PFSK-1 (cell line): ENCODE results near the gene DZIP3. TPM values are rescaled to one million over a fixed set of nuclear protein-coding genes. Genes with fewer than 3 reads are reported as not detected.

Experiments used
- FOXP2 ChIP-seq: optimal IDR thresholded peaks from 2 replicates; pipeline ENCODE3; 2011; ENCODE audit warnings: borderline replicate concordance, control low read depth, inconsistent platforms; ENCODE audit not compliant: insufficient read depth; ENCODE audit errors: extremely low read length, extremely low read depth
- POLR2AphosphoS5 ChIP-seq: IDR thresholded peaks from 2 replicates; pipeline ENCODE4 v1.6.1; 2012; ENCODE audit warnings: low read depth, mild to moderate bottlenecking, control low read depth, low read length, moderate library complexity
- REST ChIP-seq, 2 experiments: IDR thresholded peaks; 2 replicates each; pipeline versions ENCODE4 v1.6.1 to v1.8.0; 2011 to 2012; ENCODE audit warnings: low read depth in 2 of 2, low read length in 2 of 2, control low read depth in 1 of 2, inconsistent platforms in 1 of 2, mild to moderate bottlenecking in 1 of 2, moderate library complexity in 1 of 2; ENCODE audit not compliant: insufficient read depth in 1 of 2
- SIN3A ChIP-seq: IDR thresholded peaks from 2 replicates; pipeline ENCODE4 v1.6.1; 2012; ENCODE audit warnings: mild to moderate bottlenecking, low read length, moderate library complexity, borderline replicate concordance; ENCODE audit not compliant: insufficient read depth
- TAF1 ChIP-seq: IDR thresholded peaks from 2 replicates; pipeline ENCODE4 v1.6.1; 2012; ENCODE audit warnings: low read length, control low read depth, borderline replicate concordance; ENCODE audit not compliant: insufficient read depth
- polyA plus RNA-seq: library from polyadenylated mRNA; unstranded; fragments of >200 nt; gene quantifications from one replicate; pipeline ENCODE4 v1.2.1, GENCODE V29; 2012; ENCODE audit warnings: low read depth, missing spikeins; ENCODE audit not compliant: insufficient read length

Gene DZIP3
- polyA plus RNA-seq = 0.80 TPM

DNA sequence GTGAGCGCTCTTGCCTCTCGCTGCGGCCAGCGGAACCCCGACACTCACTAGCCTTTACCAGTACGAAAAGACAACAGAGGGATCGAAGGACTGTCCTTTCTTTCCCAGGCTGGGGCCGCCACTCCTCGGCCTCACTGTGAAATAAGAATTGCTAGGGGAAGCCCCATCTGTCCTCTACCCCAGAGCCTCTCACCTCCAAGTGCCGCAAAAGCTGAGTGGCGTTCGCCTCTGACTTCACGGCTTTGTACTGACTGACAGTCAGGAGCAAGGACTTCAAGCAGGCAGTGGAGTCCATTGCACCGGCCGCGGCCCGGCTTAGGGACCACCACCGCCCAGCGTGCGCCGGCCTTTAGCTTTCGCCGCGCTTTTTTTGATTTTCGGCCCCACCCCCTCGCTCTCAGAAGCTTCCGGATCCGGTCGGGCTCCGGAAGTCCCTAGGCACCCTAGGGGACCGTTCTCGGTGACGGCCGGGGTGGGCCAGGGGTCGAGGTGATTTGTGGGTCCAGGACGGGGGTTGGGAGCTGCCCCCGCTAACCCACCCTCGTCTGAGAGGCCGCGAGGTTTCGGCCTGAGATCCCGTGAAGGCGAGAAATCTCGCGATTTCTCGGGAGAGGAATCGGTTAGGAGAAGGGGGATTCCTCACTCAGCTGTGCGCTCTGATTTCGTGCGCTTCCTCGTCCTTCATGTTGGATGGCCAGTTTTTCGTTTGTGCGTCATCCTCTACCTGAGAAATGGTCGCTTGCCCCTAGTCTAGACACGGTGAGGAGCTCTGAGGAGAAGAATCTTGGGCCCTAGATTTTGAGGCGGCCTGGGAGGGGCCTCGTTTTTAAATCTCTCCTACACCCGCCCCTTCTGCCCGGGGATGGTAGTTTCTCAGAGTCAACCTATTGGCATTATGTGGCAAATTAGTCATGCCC lies at the start of gene DZIP3, which contains the start of gene CIP2A:
TSS of gene DZIP3 (plus strand) at position 642 of the 917 bp plus-strand sequence. CDS start 15,685 bp downstream, outside the sequence.
TSS of gene CIP2A (minus strand) at position 358 of the 917 bp plus-strand sequence. CDS start at position 295, 63 bp downstream.
- TF ChIP-seq TAF1 (no peak), POLR2AphosphoS5 (peak; percentile 70), FOXP2 (peak; percentile 47), REST (IDR thresholded peaks at IDR 0.05; ENCODE audit: insufficient read depth in 1 of 2, low read depth in 2 of 2, low read length in 2 of 2) (0 out of 4 replicates have a peak, but pooled peaks of 1 of the 2 experiments have one; percentile 5), SIN3A (peak; percentile 33; the same call in 1 of the 2 replicates)

DNA sequence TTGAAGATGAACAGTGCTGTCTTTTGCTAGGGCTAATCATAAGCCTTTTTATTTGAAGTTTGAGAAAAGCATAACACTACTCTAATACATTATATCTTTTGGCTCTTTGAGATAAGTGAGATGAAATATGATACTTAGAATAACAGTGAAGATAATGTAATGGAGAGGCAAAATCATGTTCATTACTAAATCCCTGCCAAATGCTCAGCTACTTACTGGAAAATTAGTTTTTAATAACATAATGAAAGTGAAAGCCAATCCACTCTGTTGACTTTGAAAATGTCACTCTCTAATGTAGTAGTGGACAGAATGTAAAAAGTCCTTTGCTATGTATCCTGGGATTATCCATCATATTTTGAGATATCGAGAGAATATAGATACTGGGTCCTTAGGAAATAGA lies 43.3 kb upstream of the DZIP3 start:
- TF ChIP-seq TAF1 (no peak), POLR2AphosphoS5 (no peak), SIN3A (no peak), FOXP2 (no peak), REST (IDR thresholded peaks at IDR 0.05; ENCODE audit: insufficient read depth in 1 of 2, low read depth in 2 of 2, low read length in 2 of 2) (no peak)

DNA sequence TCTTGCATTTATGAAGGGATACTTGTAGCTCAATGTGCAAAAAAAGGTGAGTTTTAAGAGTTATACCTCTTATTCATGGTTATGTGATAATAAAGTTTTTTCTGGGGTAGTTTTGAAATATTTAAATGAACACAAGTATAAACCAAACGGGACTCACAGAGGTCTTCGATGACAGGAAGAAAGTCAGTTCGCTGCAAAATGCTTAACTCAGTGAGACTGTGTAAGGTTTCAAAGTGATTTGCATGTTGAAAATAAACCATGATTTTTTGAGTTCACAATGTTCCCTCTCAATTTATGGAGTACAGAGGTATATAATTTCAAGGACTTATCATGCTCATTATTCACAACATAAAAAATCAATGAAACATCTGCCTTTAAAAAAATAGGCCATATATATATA lies 42.8 kb upstream of the DZIP3 start:
- TF ChIP-seq POLR2AphosphoS5 (no peak), TAF1 (no peak), REST (IDR thresholded peaks at IDR 0.05; ENCODE audit: insufficient read depth in 1 of 2, low read depth in 2 of 2, low read length in 2 of 2) (no peak), FOXP2 (no peak), SIN3A (no peak)

DNA sequence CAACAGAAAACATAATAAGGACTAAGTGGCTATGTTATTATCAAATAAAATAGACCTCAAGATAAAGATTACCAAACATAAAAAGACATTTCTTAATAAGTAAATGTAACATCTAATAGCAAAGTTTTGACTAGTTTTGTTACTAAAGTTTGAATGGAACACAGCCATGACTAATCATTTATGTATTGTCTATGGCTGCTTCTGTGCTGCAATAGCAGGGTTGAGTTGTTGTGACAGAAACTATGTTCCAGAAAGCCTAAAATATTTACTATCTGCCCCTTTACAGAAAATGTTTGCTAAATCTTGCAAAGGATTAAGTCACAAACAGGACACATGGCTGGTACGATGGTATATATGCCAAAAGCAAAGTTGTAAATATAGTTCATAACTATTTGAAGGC lies 41.2 kb upstream of the DZIP3 start:
- no peak for TF ChIP-seq SIN3A
- TF ChIP-seq TAF1 = no peak
- no peak for TF ChIP-seq REST (IDR thresholded peaks at IDR 0.05; ENCODE audit: insufficient read depth in 1 of 2, low read depth in 2 of 2, low read length in 2 of 2)
- no peak for TF ChIP-seq FOXP2
- TF ChIP-seq POLR2AphosphoS5 = no peak
